B cell (primary cell): ENCODE data around the gene TMEM151A.

Experiments
- CTCF ChIP-seq: fragments of 200-600 bp; IDR thresholded peaks from one replicate; pipeline ENCODE4 v1.8.0; 2022; ENCODE audit warnings: antibody characterized with exemption, mild to moderate bottlenecking
- EZH2 ChIP-seq: IDR thresholded peaks from 2 replicates; pipeline ENCODE4 v1.6.1; 2012; ENCODE audit warnings: borderline replicate concordance, low read depth, mild to moderate bottlenecking, moderate library complexity, low read length; ENCODE audit not compliant: insufficient read depth, poor library complexity, severe bottlenecking

- no peak for TF ChIP-seq EZH2
- TF ChIP-seq CTCF = no peak
Measured at GRCh38 chr11:66266378-66267038, 25.2 kb upstream of the TMEM151A start.
